OCI-LY3 (cell line): ENCODE results near the gene ANKS1A.

ENCODE experiments used
- H2AFZ ChIP-seq: fragments of 200-600, 300-600 bp; shearing (Covaris generic); 2 replicates; pipeline ENCODE4 v1.6.0; 2014; ENCODE audit warnings: antibody characterized with exemption, low read depth, low read length
- H3K27ac ChIP-seq: fragments of 200-600, 300-600 bp; sonication (generic); 2 replicates; pipeline ENCODE4 v1.5.1; 2014; ENCODE audit warnings: mild to moderate bottlenecking, low read length, moderate library complexity, mixed read lengths
- H3K27me3 ChIP-seq: fragments of 200-600, 300-600 bp; sonication (generic); 2 replicates; pipeline ENCODE4 v1.6.1; 2014; ENCODE audit warnings: low read depth, low read length, mixed read lengths
- H3K36me3 ChIP-seq: fragments of 200-600, 300-600 bp; sonication (generic); replicated peaks from 2 replicates; pipeline ENCODE3; 2014; ENCODE audit warnings: low read depth, low read length, mixed read lengths
- H3K4me1 ChIP-seq: fragments of 300-600, 200-600 bp; sonication (generic); 2 replicates; pipeline ENCODE4 v1.6.1; 2014; ENCODE audit warnings: low read length, mixed read lengths
- H3K4me2 ChIP-seq: fragments of 200-600, 300-600 bp; sonication (generic); 2 replicates; pipeline ENCODE4 v1.6.1; 2014; ENCODE audit warnings: low read length, mixed read lengths
- H3K4me3 ChIP-seq: fragments of 300-600, 200-600 bp; sonication (generic); 2 replicates; pipeline ENCODE4 v1.5.1; 2014; ENCODE audit warnings: antibody characterized with exemption, mild to moderate bottlenecking, low read length, moderate library complexity
- H3K79me2 ChIP-seq: fragments of 300-600, 200-600 bp; shearing (Covaris generic); 2 replicates; pipeline ENCODE4 v1.6.1; 2014; ENCODE audit warnings: mild to moderate bottlenecking, low read length, mixed read lengths
- H3K9ac ChIP-seq: fragments of 300-600, 200-600 bp; shearing (Covaris generic); 2 replicates; pipeline ENCODE4 v1.6.0; 2014; ENCODE audit warnings: mild to moderate bottlenecking, low read length, moderate library complexity
- H3K9me3 ChIP-seq: fragments of 200-600, 300-600 bp; shearing (Covaris generic); 2 replicates; pipeline ENCODE4 v1.6.1; 2014; ENCODE audit warnings: low read length, mixed read lengths; ENCODE audit not compliant: insufficient read depth
- H4K20me1 ChIP-seq: fragments of 200-600, 300-600 bp; sonication (generic); 2 replicates; pipeline ENCODE4 v1.6.1; 2016; ENCODE audit warnings: low read length, mixed read lengths; ENCODE audit not compliant: insufficient read depth
- CTCF ChIP-seq: fragments of 200-600, 300-600 bp; sonication (generic); IDR thresholded peaks from 2 replicates; pipeline ENCODE4 v1.5.1; 2014; ENCODE audit warnings: antibody characterized with exemption, low read length, low read depth
- EZH2phosphoT487 ChIP-seq: fragments of 200-600 bp; shearing (Covaris generic); IDR thresholded peaks from 2 replicates; pipeline ENCODE4 v1.6.1; 2018; ENCODE audit warnings: antibody characterized with exemption, mixed run types, low read depth

Gene ANKS1A

GRCh38 chr6:34852406-34853085 is 36.5 kb upstream of the ANKS1A start:
- Histone ChIP-seq H3K36me3 (peaks cover 3% of the 10 kb centered on the region), H3K27me3 (no peaks in the 10 kb centered on the region)

GRCh38 chr6:34855463-34855862 is 33.6 kb upstream of the ANKS1A start:
- Histone ChIP-seq H3K36me3 (peaks cover 11% of the 10 kb centered on the region), H4K20me1 (no peaks in the 10 kb centered on the region), H2AFZ (no peak overlapping the region), H3K27ac (no peak overlapping the region), H3K4me1 (no peaks in the 10 kb centered on the region), H3K4me2 (no peak overlapping the region), H3K4me3 (no peak overlapping the region), H3K9ac (no peak overlapping the region), H3K9me3 (no peaks in the 10 kb centered on the region), H3K79me2 (no peaks in the 10 kb centered on the region), H3K27me3 (no peaks in the 10 kb centered on the region)
- TF ChIP-seq EZH2phosphoT487: no peak
- TF ChIP-seq CTCF: no peak

More at GRCh38 chr6:34852406-34853085, 36.5 kb upstream of the ANKS1A start:
- Histone ChIP-seq H3K4me2 (no peak overlapping the region), H3K4me1 (no peaks in the 10 kb centered on the region), H3K9ac (no peak overlapping the region), H4K20me1 (no peaks in the 10 kb centered on the region), H3K79me2 (no peaks in the 10 kb centered on the region), H3K9me3 (no peaks in the 10 kb centered on the region), H3K27ac (no peak overlapping the region), H3K4me3 (no peak overlapping the region), H2AFZ (no peak overlapping the region)
- no peak for TF ChIP-seq EZH2phosphoT487

- no peaks in the 10 kb centered on the region for H3K9me3 ChIP-seq
- H3K4me3 ChIP-seq: no peak overlapping the region
- peaks cover 11% of the 10 kb centered on the region for H3K36me3 ChIP-seq
- H3K9ac ChIP-seq: no peak overlapping the region
- no peaks in the 10 kb centered on the region for H3K4me1 ChIP-seq
- TF ChIP-seq CTCF: no peak
- no peak for TF ChIP-seq EZH2phosphoT487
- H3K27ac ChIP-seq: no peak overlapping the region
- no peaks in the 10 kb centered on the region for H4K20me1 ChIP-seq
- H3K27me3 ChIP-seq: no peaks in the 10 kb centered on the region
- no peaks in the 10 kb centered on the region for H3K79me2 ChIP-seq
- H2AFZ ChIP-seq: no peak overlapping the region
- no peak overlapping the region for H3K4me2 ChIP-seq
Observed at GRCh38 chr6:34858681-34859080, 30.4 kb upstream of the ANKS1A start.

- H3K4me2 ChIP-seq: no peak overlapping the region
- no peaks in the 10 kb centered on the region for H3K9me3 ChIP-seq
- no peak overlapping the region for H3K9ac ChIP-seq
- H3K4me3 ChIP-seq: no peak overlapping the region
- no peaks in the 10 kb centered on the region for H3K27me3 ChIP-seq
- H3K36me3 ChIP-seq: peaks cover 11% of the 10 kb centered on the region
- H4K20me1 ChIP-seq: no peaks in the 10 kb centered on the region
- H2AFZ ChIP-seq: no peak overlapping the region
- no peaks in the 10 kb centered on the region for H3K4me1 ChIP-seq
- no peak overlapping the region for H3K27ac ChIP-seq
- H3K79me2 ChIP-seq: no peaks in the 10 kb centered on the region
- TF ChIP-seq CTCF (no peak), EZH2phosphoT487 (no peak)
Observed at GRCh38 chr6:34859951-34860350, 29.1 kb upstream of the ANKS1A start.
